ENCODE measurements around the gene ENTPD8. TPM values are rescaled to one million over a fixed set of nuclear protein-coding genes. Genes with fewer than 3 reads are reported as not detected.
A peak's percentile ranks its signal among the peaks of the same experiment; 100 is the strongest.

The ENTPD8 gene
- total and polyA plus RNA-seq, 2 of the 13 experiments (the other 11 are each of a cell fraction or from before 2014, with no cell fraction given): 0.26 to 0.44 TPM

DNA sequence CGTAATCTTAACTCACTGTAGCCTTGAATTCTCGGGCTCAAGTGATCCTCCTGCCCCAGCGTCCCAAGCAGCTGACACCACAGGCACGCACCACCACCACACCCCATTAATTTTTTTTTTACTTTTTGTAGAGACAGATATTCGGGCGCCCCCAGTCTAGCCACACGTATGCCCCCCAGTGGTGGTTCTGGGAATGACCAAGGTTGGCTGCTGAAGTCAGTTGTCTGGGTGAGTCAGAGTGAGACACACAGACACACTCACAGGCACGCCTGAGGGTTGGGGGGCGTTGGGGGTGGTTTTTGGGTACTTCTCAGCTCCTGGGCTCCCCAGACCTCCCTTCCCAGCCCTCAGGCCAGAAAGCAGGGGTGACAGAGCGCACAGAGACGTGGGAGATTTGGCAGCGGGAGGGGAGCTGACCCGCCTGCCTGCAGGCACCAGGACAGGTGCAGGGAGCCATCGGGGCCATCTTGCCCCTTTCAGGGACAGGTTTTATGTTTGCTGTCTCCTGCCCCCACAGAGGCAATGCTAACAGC lies 4.2 kb upstream of the ENTPD8 start (continued):
- TF ChIP-seq XRCC5 (optimal IDR thresholded peaks at IDR 0.05; ENCODE audit: low read length) (peak; percentile 65), SMC3 (IDR thresholded peaks at IDR 0.05; ENCODE audit: low read length) (peak; percentile 67), ARNT2 (CRISPR knock-in tag; IDR thresholded peaks at IDR 0.05; ENCODE audit: low read depth) (0 out of 2 replicates have a peak, but pooled peaks have one; percentile 48), ZNF552 (CRISPR knock-in tag; IDR thresholded peaks at IDR 0.05; ENCODE audit: borderline replicate concordance) (no peak; the same call in 1 of the 2 replicates), SRSF1 (optimal IDR thresholded peaks at IDR 0.05; ENCODE audit: low read depth, low read length) (peak; percentile 27), SKI (IDR thresholded peaks at IDR 0.05; ENCODE audit: partially characterized antibody) (peak; percentile 46), POLR2A (IDR thresholded peaks at IDR 0.05; ENCODE audit: insufficient read depth in 1 of 2, low read depth in 2 of 2, low read length in 2 of 2) (peak in 1 of 2 experiments; percentile 39; a peak in 1 of 4 replicates), NRL (CRISPR knock-in tag; IDR thresholded peaks at IDR 0.05; ENCODE audit: borderline replicate concordance) (0 out of 2 replicates have a peak, but pooled peaks have one; percentile 40), EEA1 (CRISPR knock-in tag; IDR thresholded peaks at IDR 0.05; ENCODE audit: borderline replicate concordance) (0 out of 2 replicates have a peak, but pooled peaks have one; percentile 15), SMAD9 (CRISPR knock-in tag; IDR thresholded peaks at IDR 0.05) (no peak), ZEB1 (IDR thresholded peaks at IDR 0.05; ENCODE audit: insufficient replicate concordance, low read depth) (peak; percentile 54), STAG1 (CRISPR knock-in tag; IDR thresholded peaks at IDR 0.05) (peak; percentile 62), ZMYM3 (CRISPR knock-in tag; IDR thresholded peaks at IDR 0.05) (no peak)
- TF ChIP-seq, protein P1, sequence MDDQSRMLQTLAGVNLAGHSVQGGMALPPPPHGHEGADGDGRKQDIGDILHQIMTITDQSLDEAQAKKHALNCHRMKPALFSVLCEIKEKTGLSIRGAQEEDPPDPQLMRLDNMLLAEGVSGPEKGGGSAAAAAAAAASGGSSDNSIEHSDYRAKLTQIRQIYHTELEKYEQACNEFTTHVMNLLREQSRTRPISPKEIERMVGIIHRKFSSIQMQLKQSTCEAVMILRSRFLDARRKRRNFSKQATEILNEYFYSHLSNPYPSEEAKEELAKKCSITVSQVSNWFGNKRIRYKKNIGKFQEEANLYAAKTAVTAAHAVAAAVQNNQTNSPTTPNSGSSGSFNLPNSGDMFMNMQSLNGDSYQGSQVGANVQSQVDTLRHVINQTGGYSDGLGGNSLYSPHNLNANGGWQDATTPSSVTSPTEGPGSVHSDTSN (CRISPR knock-in tag; IDR thresholded peaks at IDR 0.05; ENCODE audit: borderline replicate concordance): no peak
- TF ChIP-seq, protein P2, sequence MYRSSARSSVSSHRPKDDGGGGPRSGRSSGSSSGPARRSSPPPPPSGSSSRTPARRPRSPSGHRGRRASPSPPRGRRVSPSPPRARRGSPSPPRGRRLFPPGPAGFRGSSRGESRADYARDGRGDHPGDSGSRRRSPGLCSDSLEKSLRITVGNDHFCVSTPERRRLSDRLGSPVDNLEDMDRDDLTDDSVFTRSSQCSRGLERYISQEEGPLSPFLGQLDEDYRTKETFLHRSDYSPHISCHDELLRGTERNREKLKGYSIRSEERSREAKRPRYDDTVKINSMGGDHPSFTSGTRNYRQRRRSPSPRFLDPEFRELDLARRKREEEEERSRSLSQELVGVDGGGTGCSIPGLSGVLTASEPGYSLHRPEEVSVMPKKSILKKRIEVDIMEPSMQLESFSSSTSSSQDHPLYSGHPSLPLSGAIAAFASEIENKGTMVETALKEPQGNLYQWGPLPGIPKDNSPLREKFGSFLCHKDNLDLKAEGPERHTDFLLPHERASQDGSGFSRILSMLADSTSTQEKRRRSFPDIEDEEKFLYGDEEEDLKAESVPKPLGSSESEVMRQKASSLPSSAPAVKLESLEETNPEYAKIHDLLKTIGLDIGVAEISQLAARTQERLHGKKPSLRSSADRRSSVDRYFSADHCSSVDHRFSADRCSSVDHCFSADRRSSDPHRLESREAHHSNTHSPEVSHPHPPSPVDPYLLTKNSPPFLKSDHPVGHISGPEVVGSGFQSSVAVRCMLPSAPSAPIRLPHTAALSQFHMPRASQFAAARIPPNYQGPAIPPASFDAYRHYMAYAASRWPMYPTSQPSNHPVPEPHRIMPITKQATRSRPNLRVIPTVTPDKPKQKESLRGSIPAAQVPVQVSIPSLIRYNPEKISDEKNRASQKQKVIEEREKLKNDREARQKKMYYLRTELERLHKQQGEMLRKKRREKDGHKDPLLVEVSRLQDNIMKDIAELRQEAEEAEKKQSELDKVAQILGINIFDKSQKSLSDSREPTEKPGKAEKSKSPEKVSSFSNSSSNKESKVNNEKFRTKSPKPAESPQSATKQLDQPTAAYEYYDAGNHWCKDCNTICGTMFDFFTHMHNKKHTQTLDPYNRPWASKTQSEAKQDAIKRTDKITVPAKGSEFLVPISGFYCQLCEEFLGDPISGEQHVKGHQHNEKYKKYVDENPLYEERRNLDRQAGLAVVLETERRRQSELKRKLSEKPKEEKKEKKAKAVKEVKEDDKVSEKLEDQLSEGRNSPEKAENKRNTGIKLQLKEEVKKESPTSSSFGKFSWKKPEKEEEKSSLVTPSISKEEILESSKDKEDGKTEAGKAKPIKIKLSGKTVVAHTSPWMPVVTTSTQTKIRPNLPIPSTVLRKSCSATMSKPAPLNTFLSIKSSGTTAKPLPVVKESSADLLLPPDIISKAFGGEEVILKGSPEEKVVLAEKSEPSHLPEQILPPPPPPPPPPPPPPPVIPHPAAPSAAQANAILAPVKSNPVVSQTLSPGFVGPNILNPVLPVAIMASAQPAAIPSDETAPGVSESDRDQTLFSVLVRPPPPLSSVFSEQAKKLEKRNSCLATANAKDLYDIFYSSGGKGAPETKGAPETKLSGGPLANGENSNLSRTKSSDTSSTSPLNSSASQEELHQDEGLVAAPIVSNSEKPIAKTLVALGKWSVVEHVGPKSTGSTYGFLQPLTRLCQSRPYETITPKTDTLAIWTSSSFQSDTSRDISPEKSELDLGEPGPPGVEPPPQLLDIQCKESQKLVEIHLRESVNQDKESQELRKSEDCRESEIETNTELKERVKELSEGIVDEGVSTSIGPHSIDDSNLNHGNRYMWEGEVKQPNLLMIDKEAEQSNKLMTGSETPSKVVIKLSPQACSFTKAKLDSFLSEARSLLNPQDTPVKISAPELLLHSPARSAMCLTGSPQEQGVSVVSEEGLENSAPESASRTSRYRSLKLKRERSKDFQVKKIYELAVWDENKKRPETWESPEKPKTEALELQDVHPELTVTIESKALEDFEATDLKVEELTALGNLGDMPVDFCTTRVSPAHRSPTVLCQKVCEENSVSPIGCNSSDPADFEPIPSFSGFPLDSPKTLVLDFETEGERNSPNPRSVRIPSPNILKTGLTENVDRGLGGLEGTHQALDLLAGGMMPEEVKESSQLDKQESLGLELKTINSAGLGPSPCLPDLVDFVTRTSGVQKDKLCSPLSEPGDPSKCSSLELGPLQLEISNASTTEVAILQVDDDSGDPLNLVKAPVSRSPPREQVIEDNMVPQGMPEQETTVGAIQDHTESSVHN (CRISPR knock-in tag; IDR thresholded peaks at IDR 0.05): 0 out of 2 replicates have a peak, but pooled peaks have one; percentile 16
- TF ChIP-seq, protein P3, sequence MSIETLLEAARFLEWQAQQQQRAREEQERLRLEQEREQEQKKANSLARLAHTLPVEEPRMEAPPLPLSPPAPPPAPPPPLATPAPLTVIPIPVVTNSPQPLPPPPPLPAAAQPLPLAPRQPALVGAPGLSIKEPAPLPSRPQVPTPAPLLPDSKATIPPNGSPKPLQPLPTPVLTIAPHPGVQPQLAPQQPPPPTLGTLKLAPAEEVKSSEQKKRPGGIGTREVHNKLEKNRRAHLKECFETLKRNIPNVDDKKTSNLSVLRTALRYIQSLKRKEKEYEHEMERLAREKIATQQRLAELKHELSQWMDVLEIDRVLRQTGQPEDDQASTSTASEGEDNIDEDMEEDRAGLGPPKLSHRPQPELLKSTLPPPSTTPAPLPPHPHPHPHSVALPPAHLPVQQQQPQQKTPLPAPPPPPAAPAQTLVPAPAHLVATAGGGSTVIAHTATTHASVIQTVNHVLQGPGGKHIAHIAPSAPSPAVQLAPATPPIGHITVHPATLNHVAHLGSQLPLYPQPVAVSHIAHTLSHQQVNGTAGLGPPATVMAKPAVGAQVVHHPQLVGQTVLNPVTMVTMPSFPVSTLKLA (IDR thresholded peaks at IDR 0.05): no peak
- TF ChIP-seq, protein P4, sequence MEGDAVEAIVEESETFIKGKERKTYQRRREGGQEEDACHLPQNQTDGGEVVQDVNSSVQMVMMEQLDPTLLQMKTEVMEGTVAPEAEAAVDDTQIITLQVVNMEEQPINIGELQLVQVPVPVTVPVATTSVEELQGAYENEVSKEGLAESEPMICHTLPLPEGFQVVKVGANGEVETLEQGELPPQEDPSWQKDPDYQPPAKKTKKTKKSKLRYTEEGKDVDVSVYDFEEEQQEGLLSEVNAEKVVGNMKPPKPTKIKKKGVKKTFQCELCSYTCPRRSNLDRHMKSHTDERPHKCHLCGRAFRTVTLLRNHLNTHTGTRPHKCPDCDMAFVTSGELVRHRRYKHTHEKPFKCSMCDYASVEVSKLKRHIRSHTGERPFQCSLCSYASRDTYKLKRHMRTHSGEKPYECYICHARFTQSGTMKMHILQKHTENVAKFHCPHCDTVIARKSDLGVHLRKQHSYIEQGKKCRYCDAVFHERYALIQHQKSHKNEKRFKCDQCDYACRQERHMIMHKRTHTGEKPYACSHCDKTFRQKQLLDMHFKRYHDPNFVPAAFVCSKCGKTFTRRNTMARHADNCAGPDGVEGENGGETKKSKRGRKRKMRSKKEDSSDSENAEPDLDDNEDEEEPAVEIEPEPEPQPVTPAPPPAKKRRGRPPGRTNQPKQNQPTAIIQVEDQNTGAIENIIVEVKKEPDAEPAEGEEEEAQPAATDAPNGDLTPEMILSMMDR (CRISPR knock-in tag; IDR thresholded peaks at IDR 0.05): peak; percentile 84
